GM23338 (cell line): ENCODE results near the gene DLG2. TPM values are rescaled to one million over a fixed set of nuclear protein-coding genes. Genes with fewer than 3 reads are reported as not detected.

ENCODE experiments used
- ATAC-seq: fragments of 200-7000 bp; cut with Tn5 transposase; 3 replicates; pipeline ENCODE4 v1.9.1; 2020
- DNase-seq: peaks from one replicate; pipeline ENCODE4 v3.0.0-alpha.2; 2015; ENCODE audit warnings: low spot score
- H2AFZ ChIP-seq: fragments of 200-600 bp; sonication (generic); 2 replicates; pipeline ENCODE4 v1.8.0; 2016; ENCODE audit warnings: antibody characterized with exemption, mild to moderate bottlenecking, moderate library complexity
- H3F3A ChIP-seq: fragments of 200-600 bp; sonication (generic); replicated peaks from 2 replicates; pipeline ENCODE4 v1.8.0; 2017; ENCODE audit warnings: antibody characterized with exemption, mixed run types, low read depth
- H3K27ac ChIP-seq: fragments of 200-600 bp; sonication (generic); 2 replicates; pipeline ENCODE4 v1.6.1; 2016; ENCODE audit warnings: low read depth
- H3K27me3 ChIP-seq: fragments of 200-600 bp; sonication (generic); 2 replicates; pipeline ENCODE4 v1.8.0; 2016; ENCODE audit warnings: mild to moderate bottlenecking, mixed run types, moderate library complexity; ENCODE audit not compliant: insufficient read depth
- H3K36me3 ChIP-seq: fragments of 200-600 bp; sonication (generic); 2 replicates; pipeline ENCODE4 v1.8.0; 2016; ENCODE audit warnings: mild to moderate bottlenecking; ENCODE audit not compliant: insufficient read depth
- H3K4me1 ChIP-seq: fragments of 200-600 bp; sonication (generic); 2 replicates; pipeline ENCODE4 v1.8.0; 2016; ENCODE audit warnings: mild to moderate bottlenecking, moderate library complexity; ENCODE audit not compliant: insufficient read depth
- H3K4me2 ChIP-seq: fragments of 200-600 bp; sonication (generic); 2 replicates; pipeline ENCODE4 v1.7.1; 2017; ENCODE audit warnings: mixed run types
- H3K4me3 ChIP-seq: fragments of 200-600 bp; sonication (generic); 2 replicates; pipeline ENCODE4 v1.6.1; 2016; ENCODE audit warnings: mixed run types
- H3K79me2 ChIP-seq: fragments of 200-600 bp; sonication (generic); replicated peaks from 2 replicates; pipeline ENCODE4 v1.8.0; 2017; ENCODE audit warnings: mild to moderate bottlenecking; ENCODE audit not compliant: insufficient read depth
- H3K9me2 ChIP-seq: fragments of 200-600 bp; sonication (generic); 2 replicates; pipeline ENCODE4 v1.8.0; 2017; ENCODE audit not compliant: insufficient read depth
- H4K20me1 ChIP-seq: fragments of 200-600 bp; sonication (generic); replicated peaks from 2 replicates; pipeline ENCODE4 v1.8.0; 2017; ENCODE audit warnings: mild to moderate bottlenecking; ENCODE audit not compliant: insufficient read depth
- H3K27ac Mint-ChIP-seq: 2 replicates; pipeline ENCODE4 v1.8.0; 2020; ENCODE audit warnings: inconsistent platforms, mild to moderate bottlenecking, moderate library complexity, mixed read lengths
- H3K27me3 Mint-ChIP-seq: 3 replicates; pipeline ENCODE4 v1.8.0; 2022; ENCODE audit warnings: low read depth, mild to moderate bottlenecking, moderate library complexity, mixed read lengths, inconsistent platforms; ENCODE audit not compliant: insufficient read depth, poor library complexity
- H3K36me3 Mint-ChIP-seq: 3 replicates; pipeline ENCODE4 v1.8.0; 2021; ENCODE audit warnings: low read depth, mild to moderate bottlenecking, inconsistent platforms, moderate library complexity, mixed read lengths
- H3K4me1 Mint-ChIP-seq: 3 replicates; pipeline ENCODE4 v1.8.0; 2020; ENCODE audit warnings: mild to moderate bottlenecking, inconsistent platforms, mixed read lengths
- H3K4me3 Mint-ChIP-seq: 3 replicates; pipeline ENCODE4 v1.8.0; 2021; ENCODE audit warnings: moderate library complexity, mild to moderate bottlenecking, inconsistent platforms, mixed read lengths
- H3K9me3 Mint-ChIP-seq: 3 replicates; pipeline ENCODE4 v1.8.0; 2020; ENCODE audit warnings: moderate library complexity, mild to moderate bottlenecking, inconsistent platforms, mixed read lengths
- CREB1 ChIP-seq: fragments of 250-450 bp; sonication (Bioruptor Pico); IDR thresholded peaks from 2 replicates; pipeline ENCODE4 v1.5.0; 2020; ENCODE audit warnings: low read depth, mild to moderate bottlenecking, moderate library complexity
- CTCF ChIP-seq, 2 experiments: fragments of 200-600 bp in 1 of 2; sonication (generic) in 1 of 2; conservative IDR thresholded peaks; 2 replicates each; pipeline versions ENCODE4 v1.5.1 to v1.6.1; 2016 to 2017; ENCODE audit warnings: antibody characterized with exemption in 2 of 2, low read depth in 2 of 2, mild to moderate bottlenecking in 2 of 2, moderate library complexity in 1 of 2
- ETS1 ChIP-seq: IDR thresholded peaks from 2 replicates; pipeline ENCODE4 v1.6.1; 2016; ENCODE audit warnings: antibody characterized with exemption
- EZH2 ChIP-seq: fragments of 200-600 bp; sonication (generic); IDR thresholded peaks from one replicate; pipeline ENCODE4 v1.8.0; 2017; ENCODE audit warnings: antibody characterized with exemption, mild to moderate bottlenecking, low read depth; ENCODE audit not compliant: unreplicated experiment
- EZH2phosphoT487 ChIP-seq: fragments of 200-600 bp; sonication (generic); IDR thresholded peaks from one replicate; pipeline ENCODE4 v1.8.1; 2018; ENCODE audit warnings: antibody characterized with exemption; ENCODE audit not compliant: unreplicated experiment
- JUNB ChIP-seq: IDR thresholded peaks from one replicate; pipeline ENCODE4 v1.6.1; 2016; ENCODE audit warnings: antibody characterized with exemption; ENCODE audit not compliant: unreplicated experiment
- NANOG ChIP-seq: IDR thresholded peaks from 2 replicates; pipeline ENCODE4 v1.6.1; 2016; ENCODE audit warnings: antibody characterized with exemption, borderline replicate concordance
- POLR2AphosphoS5 ChIP-seq: IDR thresholded peaks from 2 replicates; pipeline ENCODE4 v1.6.1; 2016; ENCODE audit warnings: antibody characterized with exemption, low read depth
- REST ChIP-seq: IDR thresholded peaks from one replicate; pipeline ENCODE4 v1.6.1; 2018; ENCODE audit warnings: antibody characterized with exemption; ENCODE audit not compliant: unreplicated experiment
- STAT1 ChIP-seq: IDR thresholded peaks from one replicate; pipeline ENCODE4 v1.6.1; 2016; ENCODE audit warnings: antibody characterized with exemption; ENCODE audit not compliant: unreplicated experiment
- ZNF114 ChIP-seq: fragments of 250-450 bp; sonication (Bioruptor Pico); IDR thresholded peaks from 2 replicates; pipeline ENCODE4 v1.5.0; 2020; ENCODE audit warnings: mild to moderate bottlenecking, moderate library complexity
- ZNF331 ChIP-seq: fragments of 250-450 bp; sonication (Bioruptor Pico); IDR thresholded peaks from 2 replicates; pipeline ENCODE4 v1.5.0; 2020; ENCODE audit warnings: low read depth, mild to moderate bottlenecking, moderate library complexity
- ZNF462 ChIP-seq: fragments of 250-450 bp; sonication (Bioruptor Pico); IDR thresholded peaks from 2 replicates; pipeline ENCODE4 v1.5.0; 2020; ENCODE audit warnings: mild to moderate bottlenecking, moderate library complexity
- polyA plus RNA-seq: library from polyadenylated mRNA; unstranded; fragments of >200 nt; fragmentation: Nextera tagmentation; extraction: Ambion mirVana; gene quantifications from 2 replicates; pipeline ENCODE4 v1.2.1, GENCODE V29; 2016
- total RNA-seq: library from RNA; depleted of rRNA; stranded (reverse); fragments of >200 nt; shearing (Covaris generic); gene quantifications from 2 replicates; pipeline ENCODE4 v1.2.3, GENCODE V29; 2014

The DLG2 gene
- total and polyA plus RNA-seq, 2 experiments from 2014 or later, result 19.8 to 21.5 TPM

GRCh38 chr11:83408946-83409345 lies 2218.2 kb downstream of the DLG2 start:
- Mint-ChIP-seq H3K36me3 (no peaks in the 10 kb centered on the region), H3K4me3 (no peak overlapping the region), H3K27me3 (no peaks in the 10 kb centered on the region), H3K4me1 (peaks cover 2% of the 10 kb centered on the region; the same call in 2 of the 3 replicates), H3K9me3 (no peaks in the 10 kb centered on the region; the same call in 2 of the 3 replicates), H3K27ac (no peak overlapping the region)
- Histone ChIP-seq H3K4me2 (no peak overlapping the region), H3K79me2 (no peaks in the 10 kb centered on the region), H4K20me1 (no peaks in the 10 kb centered on the region), H3K27ac (no peak overlapping the region), H3F3A (no peaks in the 10 kb centered on the region), H2AFZ (no peak overlapping the region), H3K27me3 (no peaks in the 10 kb centered on the region), H3K4me3 (no peak overlapping the region), H3K9me2 (no peaks in the 10 kb centered on the region), H3K4me1 (peaks cover 1% of the 10 kb centered on the region; the same call in 1 of the 2 replicates), H3K36me3 (no peaks in the 10 kb centered on the region)
- ATAC-seq (no peak), DNase-seq (no peak)
- no peak for TF ChIP-seq CTCF (conservative IDR thresholded peaks at IDR 0.05; ENCODE audit: low read depth in 2 of 2)
- no peak for TF ChIP-seq CREB1 (CRISPR knock-in tag)
- no peak for TF ChIP-seq POLR2AphosphoS5
- TF ChIP-seq STAT1, result no peak
- TF ChIP-seq REST, result no peak
- TF ChIP-seq ETS1, result no peak
- TF ChIP-seq EZH2, result no peak
- no peak for TF ChIP-seq JUNB
- no peak for TF ChIP-seq ZNF331
- no peak for TF ChIP-seq ZNF462
- no peak for TF ChIP-seq NANOG
- no peak for TF ChIP-seq EZH2phosphoT487
- no peak for TF ChIP-seq ZNF114
